B cell (primary cell): ENCODE results near the gene BEST1.

Source experiments
- EZH2 ChIP-seq: IDR thresholded peaks from 2 replicates; pipeline ENCODE4 v1.6.1; 2012; ENCODE audit warnings: borderline replicate concordance, low read depth, mild to moderate bottlenecking, moderate library complexity, low read length; ENCODE audit not compliant: insufficient read depth, poor library complexity, severe bottlenecking
- TF ChIP-seq, protein P1 (sequence below): fragments of 200-600 bp; IDR thresholded peaks from one replicate; pipeline ENCODE4 v1.8.0; 2022; ENCODE audit warnings: antibody characterized with exemption, mild to moderate bottlenecking

DNA sequence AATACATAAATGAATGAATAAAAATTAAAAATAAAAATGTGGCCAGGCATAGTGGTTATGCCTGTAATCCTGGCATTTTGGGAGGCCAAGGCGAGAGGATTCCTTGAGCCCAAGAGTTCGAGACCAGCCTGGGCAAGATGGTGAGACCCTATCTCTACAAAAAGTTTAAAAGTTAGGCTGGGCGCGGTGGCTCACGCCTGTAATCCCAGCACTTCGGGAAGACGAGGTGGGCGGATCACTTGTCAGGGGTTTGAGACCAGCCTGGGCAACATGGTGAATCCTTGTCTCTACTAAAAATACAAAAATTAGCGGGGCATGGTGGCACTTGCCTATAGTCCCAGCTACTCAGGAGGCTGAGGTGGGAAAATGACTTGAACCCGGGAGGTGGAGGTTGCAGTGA, 9.7 kb upstream of the BEST1 start:
- TF ChIP-seq, protein P1, sequence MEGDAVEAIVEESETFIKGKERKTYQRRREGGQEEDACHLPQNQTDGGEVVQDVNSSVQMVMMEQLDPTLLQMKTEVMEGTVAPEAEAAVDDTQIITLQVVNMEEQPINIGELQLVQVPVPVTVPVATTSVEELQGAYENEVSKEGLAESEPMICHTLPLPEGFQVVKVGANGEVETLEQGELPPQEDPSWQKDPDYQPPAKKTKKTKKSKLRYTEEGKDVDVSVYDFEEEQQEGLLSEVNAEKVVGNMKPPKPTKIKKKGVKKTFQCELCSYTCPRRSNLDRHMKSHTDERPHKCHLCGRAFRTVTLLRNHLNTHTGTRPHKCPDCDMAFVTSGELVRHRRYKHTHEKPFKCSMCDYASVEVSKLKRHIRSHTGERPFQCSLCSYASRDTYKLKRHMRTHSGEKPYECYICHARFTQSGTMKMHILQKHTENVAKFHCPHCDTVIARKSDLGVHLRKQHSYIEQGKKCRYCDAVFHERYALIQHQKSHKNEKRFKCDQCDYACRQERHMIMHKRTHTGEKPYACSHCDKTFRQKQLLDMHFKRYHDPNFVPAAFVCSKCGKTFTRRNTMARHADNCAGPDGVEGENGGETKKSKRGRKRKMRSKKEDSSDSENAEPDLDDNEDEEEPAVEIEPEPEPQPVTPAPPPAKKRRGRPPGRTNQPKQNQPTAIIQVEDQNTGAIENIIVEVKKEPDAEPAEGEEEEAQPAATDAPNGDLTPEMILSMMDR, result no peak
- no peak for TF ChIP-seq EZH2
